GM19043 (cell line): Measurements from ENCODE around the gene AJUBA.
"Not testable (repeated sequence)": the region's sequence is repeated elsewhere in the genome, so short reads cannot be mapped to it uniquely, and the experiment has no call there.

Source experiments
- ATAC-seq: cut with Tn5 transposase; IDR thresholded peaks from one replicate; pipeline ENCODE4 v1.9.1; 2021; ENCODE audit warnings: low read depth; ENCODE audit not compliant: unreplicated experiment

Gene AJUBA

DNA sequence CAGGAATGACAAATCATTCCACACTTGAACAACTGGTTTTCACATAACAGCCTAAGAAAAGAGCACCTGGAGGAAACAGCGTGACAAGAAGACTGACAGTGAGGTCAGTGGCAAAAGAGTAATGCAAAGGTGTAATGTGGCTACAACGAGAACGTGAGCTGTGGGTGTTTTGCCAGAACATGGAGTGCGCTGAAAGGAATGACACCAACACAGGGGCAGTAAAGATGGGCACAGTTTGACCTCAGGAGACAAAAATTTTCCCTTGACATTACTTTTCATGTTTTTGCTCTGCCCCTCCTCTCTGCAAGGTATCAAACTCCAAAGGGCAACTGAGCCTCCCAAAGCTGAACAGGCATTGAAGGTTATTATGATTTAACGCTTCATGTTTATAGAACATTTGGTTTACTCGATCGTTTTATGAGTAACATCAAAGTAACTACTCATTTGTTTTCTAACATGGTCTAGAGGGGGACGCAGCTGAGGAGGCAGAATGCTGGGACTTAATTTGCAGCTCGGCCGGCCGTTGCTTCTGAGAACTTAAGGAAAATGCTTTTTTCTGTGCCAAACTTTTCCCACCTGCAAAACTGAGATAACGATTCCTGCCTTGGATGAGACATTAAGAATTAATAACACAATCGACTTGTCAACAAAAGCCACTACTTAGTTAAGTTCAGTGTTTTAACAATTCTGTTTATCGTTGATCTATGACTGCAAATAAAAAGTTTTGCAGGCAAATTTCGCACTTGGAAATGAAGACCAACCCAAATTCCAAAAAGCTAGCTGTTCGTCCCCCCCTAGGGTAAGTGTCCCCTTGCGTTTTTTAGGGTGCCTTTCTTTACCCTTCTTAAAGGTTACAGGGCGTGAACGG lies 26.4 kb downstream of the AJUBA start:
- no peak for ATAC-seq

DNA sequence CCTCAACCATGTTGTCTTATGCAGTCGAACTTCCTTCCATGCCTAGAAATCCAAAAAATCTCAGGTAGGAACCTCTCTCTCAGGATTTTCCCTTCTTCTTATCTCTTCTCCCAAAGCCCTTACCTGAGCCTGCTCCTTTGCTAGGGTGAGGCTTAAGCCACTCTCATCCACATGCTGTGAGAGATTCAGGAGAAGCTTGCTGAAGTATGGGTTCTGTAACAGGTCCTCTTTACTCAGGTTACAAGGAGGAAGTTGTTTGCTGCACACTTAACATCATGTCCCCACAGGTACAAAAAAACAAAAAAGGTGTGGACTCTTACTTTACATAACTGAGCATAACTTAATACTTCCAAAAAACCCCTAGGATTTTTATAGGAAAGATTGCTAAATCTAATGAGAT lies 29.9 kb downstream of the AJUBA start:
- no peak for ATAC-seq

DNA sequence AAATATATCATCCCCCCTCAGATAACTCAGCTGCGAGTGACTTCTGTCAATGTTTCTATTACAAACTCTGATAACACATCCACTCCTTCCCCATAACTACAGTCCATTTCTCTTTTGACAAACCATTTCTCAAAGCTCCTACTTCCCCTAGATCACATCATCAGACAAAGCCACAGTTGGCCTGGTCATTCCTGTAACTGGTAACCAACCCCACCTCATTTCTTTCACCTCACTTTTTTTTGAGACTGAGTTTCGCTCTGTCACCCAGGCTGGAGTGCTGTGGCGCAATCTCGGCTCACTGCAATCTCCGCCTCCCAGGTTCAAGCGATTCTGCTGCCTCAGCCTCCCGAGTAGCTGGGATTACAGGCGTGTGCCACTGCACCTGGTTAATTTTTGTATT lies 30.6 kb downstream of the AJUBA start:
- ATAC-seq, result not testable (repeated sequence)

DNA sequence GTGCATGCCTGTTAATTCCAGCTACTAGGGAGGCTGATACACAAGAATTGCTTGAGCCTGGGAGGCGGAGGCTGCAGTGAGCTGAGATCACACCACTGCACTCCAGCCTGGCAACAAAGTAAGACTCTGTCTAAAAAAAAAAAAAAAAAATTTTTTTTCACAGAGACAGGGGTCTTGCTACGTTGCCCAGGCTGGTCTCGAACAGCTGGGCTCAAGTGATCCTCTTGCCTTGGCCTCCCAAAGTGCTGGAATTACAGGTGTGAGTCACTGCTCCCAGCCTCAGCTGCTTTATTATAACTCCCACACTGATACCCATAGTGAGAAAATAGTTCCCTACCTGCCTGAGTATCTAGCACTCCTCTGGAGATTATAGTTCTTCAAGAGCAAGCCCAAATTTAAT lies 36.7 kb downstream of the AJUBA start:
- ATAC-seq, result no peak

DNA sequence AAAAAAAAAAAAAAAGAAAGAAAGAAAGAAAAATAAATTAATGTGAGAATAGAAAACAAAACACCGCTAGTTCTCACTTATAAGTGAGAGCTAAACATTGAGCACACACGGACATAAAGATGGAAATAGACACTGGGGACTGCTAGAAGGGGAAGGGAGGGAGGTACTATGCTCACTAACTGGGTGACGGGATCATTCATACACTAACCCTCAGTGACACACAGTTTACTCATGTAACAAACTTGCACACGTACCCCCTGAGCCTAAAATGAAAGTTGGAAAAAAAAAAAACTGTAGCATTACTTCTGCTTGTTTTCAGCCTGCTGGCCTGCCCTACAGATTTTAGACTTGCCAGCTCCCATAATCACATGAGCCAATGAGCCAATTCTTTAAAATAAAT lies 42.7 kb downstream of the AJUBA start:
- ATAC-seq, result no peak

DNA sequence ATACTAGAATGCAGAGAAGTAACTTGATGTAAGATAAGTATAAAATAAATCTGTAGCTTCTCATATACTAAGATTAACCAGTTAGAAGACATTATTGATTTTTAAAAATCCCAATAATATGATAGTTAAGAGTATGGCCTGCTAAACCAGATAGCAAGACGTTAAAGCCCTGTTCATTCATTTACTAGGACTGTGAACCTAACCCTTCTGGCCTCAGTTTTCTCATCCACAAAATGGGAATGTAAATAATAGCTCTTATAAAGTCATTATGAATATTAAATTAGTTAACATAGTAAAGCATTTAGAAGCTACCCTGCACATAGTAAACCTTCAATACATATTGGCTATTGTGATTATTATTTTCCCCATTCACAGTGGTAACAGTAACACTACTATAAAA lies 47.2 kb downstream of the AJUBA start:
- ATAC-seq, result no peak

DNA sequence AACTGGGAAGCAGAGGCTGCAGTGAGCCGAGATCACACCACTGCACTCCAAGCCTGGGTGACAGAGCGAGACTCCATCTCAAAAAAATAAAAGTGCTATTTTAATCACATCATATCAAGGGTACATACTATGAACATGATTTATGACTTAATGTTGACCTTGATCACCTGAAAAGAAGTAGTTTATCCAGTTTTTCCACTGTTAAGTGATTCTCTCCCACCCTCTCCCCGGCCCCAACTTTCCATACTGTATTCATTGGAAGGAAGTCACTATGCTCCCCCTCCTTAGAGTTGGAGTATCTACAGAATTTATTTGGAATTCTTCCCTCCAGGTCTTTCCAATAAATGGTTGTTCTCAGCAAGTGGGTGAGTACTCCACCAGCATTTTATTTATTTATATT lies 50.2 kb downstream of the AJUBA start:
- no peak for ATAC-seq

DNA sequence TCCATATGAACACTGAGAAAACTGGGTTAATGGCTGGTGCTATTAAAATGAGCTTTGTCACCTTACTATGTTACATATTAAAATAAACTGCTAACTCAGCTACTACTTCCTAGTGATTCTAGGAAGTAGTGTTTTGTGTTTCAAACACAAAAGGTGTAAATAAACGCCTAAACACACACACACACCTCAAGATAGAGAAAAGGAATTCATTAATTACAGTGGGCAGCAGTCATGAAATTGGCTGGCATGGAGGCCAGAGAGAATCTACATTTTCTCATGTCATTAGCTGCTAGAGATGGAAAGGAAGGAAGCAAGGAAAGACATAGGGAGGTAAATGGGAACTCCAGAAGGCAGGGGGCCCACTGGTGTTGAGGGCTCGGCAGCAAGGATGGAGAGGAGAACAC lies 52.4 kb downstream of the AJUBA start:
- no peak for ATAC-seq

DNA sequence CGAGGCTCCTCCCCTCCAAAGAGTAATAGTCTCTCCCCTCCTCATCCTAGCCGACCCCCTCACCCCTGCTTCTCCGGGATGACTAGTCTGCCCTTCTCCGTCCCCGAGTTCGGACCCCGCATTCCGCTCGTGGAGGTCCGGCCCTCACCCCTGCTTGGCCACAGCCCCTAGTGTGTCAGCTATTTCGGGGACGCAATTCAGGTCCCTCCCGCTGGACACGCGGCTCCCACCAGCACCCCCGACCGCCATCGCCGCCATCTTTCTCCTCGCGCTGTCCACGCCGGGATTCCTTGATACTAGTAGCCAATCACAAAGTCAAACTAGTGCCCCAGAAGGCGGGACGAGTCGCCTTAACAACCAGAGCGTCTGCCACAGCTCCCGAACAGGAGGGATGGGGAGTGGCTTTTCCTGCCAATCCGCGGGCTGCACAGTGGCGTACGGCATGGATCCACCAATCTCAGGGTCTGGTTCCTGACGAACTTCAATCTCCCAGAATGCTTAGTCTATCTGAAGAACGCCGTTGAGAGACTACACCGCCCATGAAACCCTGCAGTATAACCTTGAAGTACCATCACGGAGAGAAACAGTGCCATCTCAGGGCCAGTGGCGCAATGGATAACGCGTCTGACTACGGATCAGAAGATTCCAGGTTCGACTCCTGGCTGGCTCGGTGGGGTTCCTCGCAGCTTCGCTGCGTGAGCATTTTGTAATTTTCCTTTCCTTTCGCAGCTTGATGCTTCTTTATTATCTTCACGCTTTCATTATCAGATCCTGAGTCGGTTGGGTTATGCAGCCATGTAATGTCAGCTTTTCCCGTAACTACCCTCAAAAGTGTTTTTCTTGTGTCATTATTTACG lies 53.0 kb downstream of the AJUBA start, which contains the start of gene PRMT5:
Gene PRMT5 (minus strand): TSS at position 273 of the 857 bp plus-strand sequence. CDS start 15 bp downstream, at position 258.
- peak; percentile 93 for ATAC-seq

DNA sequence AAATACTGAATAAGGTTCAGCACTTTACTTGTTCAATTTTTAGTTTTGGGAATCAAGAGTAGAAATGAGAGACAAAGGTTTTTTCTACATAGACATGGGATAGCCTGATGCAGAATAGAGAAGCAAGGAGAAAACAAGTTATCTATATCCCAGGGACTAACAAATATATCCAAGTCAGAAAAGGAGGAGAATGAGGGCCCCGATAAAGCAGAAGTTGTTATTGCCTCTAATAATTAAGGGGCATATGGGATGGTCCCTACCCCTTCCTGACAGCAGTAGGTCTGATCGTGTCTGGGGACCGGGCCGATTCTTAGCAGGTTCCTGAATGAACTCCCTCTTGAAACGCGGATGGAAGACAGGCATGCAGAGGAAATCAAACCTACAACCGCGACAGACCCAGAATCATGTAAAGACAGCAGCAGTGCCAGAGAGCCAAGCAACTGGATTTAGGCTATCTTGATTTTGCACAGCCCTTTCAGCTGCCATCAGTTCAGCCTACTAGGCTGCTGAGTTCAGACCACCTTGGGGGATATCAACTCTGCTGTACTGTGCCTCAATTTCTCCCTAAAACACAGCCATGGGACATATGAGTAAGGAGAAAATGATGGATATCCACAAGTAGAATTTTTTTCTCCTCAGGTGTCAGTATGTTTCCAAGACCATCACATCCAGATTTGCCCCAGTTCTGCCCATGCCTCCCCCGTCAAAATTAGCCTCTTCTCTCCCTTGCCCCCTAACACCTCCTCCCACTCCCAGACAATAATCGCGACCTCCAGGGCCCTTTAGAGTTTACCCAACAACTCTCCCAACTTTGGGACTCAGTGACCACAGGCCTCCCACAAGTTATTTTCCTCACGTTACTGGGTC lies 53.9 kb downstream of the AJUBA start:
- ATAC-seq, result no peak

DNA sequence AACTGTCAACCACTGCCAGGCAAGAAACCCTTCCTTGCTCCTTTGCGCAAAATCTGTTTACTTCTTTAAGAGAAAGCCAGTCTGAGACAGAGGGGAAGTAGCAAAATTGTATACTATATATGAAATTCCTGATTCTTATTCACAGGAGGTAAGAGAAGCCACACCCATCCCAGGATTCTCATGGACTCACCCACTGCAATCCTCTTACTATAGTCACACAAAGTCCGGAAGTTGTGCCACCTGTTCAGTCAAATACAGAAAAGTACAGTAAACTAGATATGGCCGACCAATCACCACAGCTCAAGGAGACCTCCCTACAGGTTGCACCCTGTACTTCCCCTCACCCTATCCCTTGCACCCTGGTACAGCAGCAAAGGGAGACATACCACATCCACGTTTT lies 56.0 kb downstream of the AJUBA start:
- ATAC-seq, result no peak

DNA sequence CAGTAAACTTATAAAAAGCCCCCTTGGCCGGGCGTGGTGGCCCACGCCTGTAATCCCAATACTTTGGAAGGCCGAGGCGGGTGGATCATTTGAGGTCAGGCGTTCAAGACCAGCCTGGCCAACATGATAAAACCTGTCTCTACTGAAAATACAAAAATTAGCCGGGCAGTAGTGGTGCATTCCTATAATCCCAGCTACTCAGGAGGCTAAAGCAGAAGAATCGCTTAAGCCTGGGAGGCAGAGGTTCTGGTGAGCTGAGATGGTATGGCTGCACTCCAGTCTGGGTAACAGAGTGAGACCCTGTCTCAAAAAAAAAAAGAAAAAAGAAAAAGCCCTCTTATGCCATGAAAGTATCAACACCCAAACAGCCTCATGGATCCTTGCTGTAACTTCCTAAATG lies 56.8 kb downstream of the AJUBA start:
- ATAC-seq, result no peak

DNA sequence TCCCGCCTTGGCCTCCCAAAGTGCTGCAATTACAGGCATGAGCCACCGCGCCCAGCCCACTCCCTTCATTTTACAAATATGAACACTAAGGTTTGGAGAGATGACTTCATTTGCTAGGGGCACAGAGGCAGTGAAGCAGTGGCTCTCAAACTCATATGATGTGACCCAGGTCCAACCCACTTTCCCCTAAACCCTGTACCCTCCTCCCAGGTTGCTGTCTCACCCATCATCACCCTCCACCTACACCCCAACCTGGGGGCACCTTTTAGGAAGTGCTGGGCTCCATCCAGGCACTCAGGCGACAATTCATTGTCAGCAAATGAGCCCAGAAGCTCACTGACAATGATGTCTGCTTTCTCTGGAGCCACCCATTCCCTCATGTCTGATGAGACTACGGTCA lies 58.6 kb downstream of the AJUBA start:
- no peak for ATAC-seq

DNA sequence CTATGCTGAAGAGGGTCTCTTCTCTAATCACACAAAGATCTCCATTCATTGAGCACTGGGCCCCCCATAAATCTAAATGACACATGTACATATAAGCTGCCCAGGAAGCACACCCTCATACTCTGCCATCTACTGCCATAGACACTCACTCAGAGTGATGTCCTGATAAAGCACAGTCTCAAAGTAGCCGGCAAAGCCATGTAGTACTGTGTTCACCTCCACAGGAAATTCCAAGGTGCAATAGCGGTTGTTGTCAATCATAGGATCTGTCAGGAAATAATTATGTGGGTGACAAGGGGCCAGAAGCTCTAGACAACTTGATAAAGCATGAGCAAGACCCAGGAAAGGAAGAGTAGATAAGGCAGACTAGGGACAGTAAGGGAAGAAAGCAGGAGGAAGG lies 60.1 kb downstream of the AJUBA start:
- no peak for ATAC-seq
